ENCODE measurements around the gene FNBP1.
"Not testable (repeated sequence)": the region's sequence is repeated elsewhere in the genome, so short reads cannot be mapped to it uniquely, and the experiment has no call there.

FNBP1 gene

GRCh38 chr9:130010151-130010988 is 32.6 kb downstream of the FNBP1 start:
- Histone ChIP-seq H3K4me3 (ENCODE audit: low read depth, low read length) (no peak overlapping the region), H3K36me3 (ENCODE audit: control insufficient read depth in 2 of 2, insufficient read depth in 1 of 2, low read length in 2 of 2) (no peaks in the 10 kb centered on the region), H3K27ac (ENCODE audit: extremely low read depth, low read depth, low read length) (no peak overlapping the region), H3K4me1 (ENCODE audit: control insufficient read depth, insufficient read depth, low read length) (no peaks in the 10 kb centered on the region), H3K9me3 (ENCODE audit: control insufficient read depth, insufficient read depth, low read depth, low read length) (no peaks in the 10 kb centered on the region)
- ChIA-PET POLR2A (interaction anchor here (0.6 kb wide), 1 partner anchor 97 kb away, joined by 3 read pairs; no protein-coding TSS in a partner anchor), CTCF (interaction anchor here (0.5 to 1.0 kb wide), 4 partner anchors 10 to 205 kb away, joined by 3 to 4 read pairs (median 4); no protein-coding TSS in a partner anchor)
- TF ChIP-seq PBX3 (CRISPR knock-in tag; IDR thresholded peaks at IDR 0.05) (no peak), ZNF202 (tag by site-specific recombination; IDR thresholded peaks at IDR 0.05; ENCODE audit: borderline replicate concordance) (no peak), ZNF10 (tag by site-specific recombination; IDR thresholded peaks at IDR 0.05) (no peak), ZNF658 (tag by site-specific recombination; IDR thresholded peaks at IDR 0.05) (no peak), ZNF621 (tag by site-specific recombination; IDR thresholded peaks at IDR 0.05) (no peak)

GRCh38 chr9:130009546-130009945 is 33.4 kb downstream of the FNBP1 start:
- H3K27ac ChIP-seq (ENCODE audit: extremely low read depth, low read depth, low read length); POLR2A ChIA-PET; H3K36me3 ChIP-seq (ENCODE audit: control insufficient read depth in 2 of 2, insufficient read depth in 1 of 2, low read length in 2 of 2); H3K4me1 ChIP-seq (ENCODE audit: control insufficient read depth, insufficient read depth, low read length); H3K4me3 ChIP-seq (ENCODE audit: low read depth, low read length); H3K9me3 ChIP-seq (ENCODE audit: control insufficient read depth, insufficient read depth, low read depth, low read length); CTCF ChIA-PET: not testable (repeated sequence)

GRCh38 chr9:130008538-130008937 is 34.5 kb downstream of the FNBP1 start:
- CTCF ChIA-PET: no interaction called here
- H3K4me3 ChIP-seq (ENCODE audit: low read depth, low read length): no peak overlapping the region

GRCh38 chr9:130006952-130007351 is 36.0 kb downstream of the FNBP1 start:
- H3K36me3 ChIP-seq (ENCODE audit: control insufficient read depth in 2 of 2, insufficient read depth in 1 of 2, low read length in 2 of 2): not testable (repeated sequence)
- CTCF ChIA-PET: interaction anchor here (0.6 to 1.0 kb wide), 2 partner anchors 11 to 207 kb away, joined by 3 to 4 read pairs; no protein-coding TSS in a partner anchor

More at GRCh38 chr9:130008538-130008937, 34.5 kb downstream of the FNBP1 start:
- no peaks in the 10 kb centered on the region for H3K9me3 ChIP-seq (ENCODE audit: control insufficient read depth, insufficient read depth, low read depth, low read length)
- POLR2A ChIA-PET: no interaction called here
- H3K4me1 ChIP-seq (ENCODE audit: control insufficient read depth, insufficient read depth, low read length): no peaks in the 10 kb centered on the region
- TF ChIP-seq ZNF768 (tag by site-specific recombination; IDR thresholded peaks at IDR 0.05) (no peak), BCL11B (tag by site-specific recombination; IDR thresholded peaks at IDR 0.05; ENCODE audit: low read depth) (no peak), KLF17 (tag by site-specific recombination; IDR thresholded peaks at IDR 0.05) (no peak), ZNF132 (tag by site-specific recombination; IDR thresholded peaks at IDR 0.05; ENCODE audit: borderline replicate concordance) (no peak), SP2 (tag by site-specific recombination; IDR thresholded peaks at IDR 0.05) (no peak), ZNF473 (tag by site-specific recombination; IDR thresholded peaks at IDR 0.05) (no peak), ZNF350 (tag by site-specific recombination; IDR thresholded peaks at IDR 0.05) (no peak), ZIC2 (tag by site-specific recombination; IDR thresholded peaks at IDR 0.05) (no peak), ZNF248 (tag by site-specific recombination; IDR thresholded peaks at IDR 0.05) (no peak), ZNF311 (tag by site-specific recombination; IDR thresholded peaks at IDR 0.05; ENCODE audit: borderline replicate concordance) (no peak), ZNF292 (tag by site-specific recombination; IDR thresholded peaks at IDR 0.05; ENCODE audit: borderline replicate concordance, low read depth) (no peak), HOXA7 (CRISPR knock-in tag; IDR thresholded peaks at IDR 0.05; ENCODE audit: borderline replicate concordance) (no peak), OVOL3 (tag by site-specific recombination; IDR thresholded peaks at IDR 0.05) (no peak)
- no peak overlapping the region for H3K27ac ChIP-seq (ENCODE audit: extremely low read depth, low read depth, low read length)
- H3K36me3 ChIP-seq (ENCODE audit: control insufficient read depth in 2 of 2, insufficient read depth in 1 of 2, low read length in 2 of 2): no peaks in the 10 kb centered on the region; a peak in 1 of 3 replicates

More at GRCh38 chr9:130006952-130007351, 36.0 kb downstream of the FNBP1 start:
- H3K4me1 ChIP-seq (ENCODE audit: control insufficient read depth, insufficient read depth, low read length); H3K4me3 ChIP-seq (ENCODE audit: low read depth, low read length); POLR2A ChIA-PET; H3K27ac ChIP-seq (ENCODE audit: extremely low read depth, low read depth, low read length); H3K9me3 ChIP-seq (ENCODE audit: control insufficient read depth, insufficient read depth, low read depth, low read length): not testable (repeated sequence)
